Measurements from ENCODE around the gene B3GNT2.

The B3GNT2 gene

DNA sequence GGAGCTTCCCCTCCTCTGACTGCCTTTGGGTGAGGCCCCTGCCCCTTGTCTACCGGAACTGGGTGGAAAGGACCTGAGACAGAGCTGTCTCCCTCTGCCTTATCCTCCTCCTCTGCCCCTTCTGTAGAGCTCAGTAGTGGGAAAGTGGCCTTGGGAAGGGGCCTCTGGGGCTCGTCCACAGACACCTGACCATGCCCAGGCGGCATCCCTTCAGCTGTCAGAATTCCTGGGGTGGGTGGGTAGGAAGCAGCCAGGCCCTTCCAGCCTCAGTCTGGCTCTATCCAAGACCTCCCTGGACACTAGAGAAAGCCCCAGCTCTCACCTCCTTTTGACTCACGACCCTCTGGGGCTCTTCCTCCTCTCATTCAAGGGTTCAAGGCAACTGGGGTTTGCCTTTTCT, 35.6 kb downstream of the B3GNT2 start:
- no peak for TF ChIP-seq EZH2phosphoT487 (IDR thresholded peaks at IDR 0.05; ENCODE audit: low read length)
- TF ChIP-seq EZH2 (optimal IDR thresholded peaks at IDR 0.05; ENCODE audit: low read depth, low read length): no peak
- TF ChIP-seq, protein P1, sequence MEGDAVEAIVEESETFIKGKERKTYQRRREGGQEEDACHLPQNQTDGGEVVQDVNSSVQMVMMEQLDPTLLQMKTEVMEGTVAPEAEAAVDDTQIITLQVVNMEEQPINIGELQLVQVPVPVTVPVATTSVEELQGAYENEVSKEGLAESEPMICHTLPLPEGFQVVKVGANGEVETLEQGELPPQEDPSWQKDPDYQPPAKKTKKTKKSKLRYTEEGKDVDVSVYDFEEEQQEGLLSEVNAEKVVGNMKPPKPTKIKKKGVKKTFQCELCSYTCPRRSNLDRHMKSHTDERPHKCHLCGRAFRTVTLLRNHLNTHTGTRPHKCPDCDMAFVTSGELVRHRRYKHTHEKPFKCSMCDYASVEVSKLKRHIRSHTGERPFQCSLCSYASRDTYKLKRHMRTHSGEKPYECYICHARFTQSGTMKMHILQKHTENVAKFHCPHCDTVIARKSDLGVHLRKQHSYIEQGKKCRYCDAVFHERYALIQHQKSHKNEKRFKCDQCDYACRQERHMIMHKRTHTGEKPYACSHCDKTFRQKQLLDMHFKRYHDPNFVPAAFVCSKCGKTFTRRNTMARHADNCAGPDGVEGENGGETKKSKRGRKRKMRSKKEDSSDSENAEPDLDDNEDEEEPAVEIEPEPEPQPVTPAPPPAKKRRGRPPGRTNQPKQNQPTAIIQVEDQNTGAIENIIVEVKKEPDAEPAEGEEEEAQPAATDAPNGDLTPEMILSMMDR (IDR thresholded peaks at IDR 0.05; ENCODE audit: low read length): no peak
- Histone ChIP-seq H3K4me1 (ENCODE audit: low read length) (no peaks in the 10 kb centered on the region), H3F3A (ENCODE audit: insufficient read depth, low read length) (no peaks in the 10 kb centered on the region; the same call in 1 of the 2 replicates), H4K20me1 (ENCODE audit: insufficient read depth, low read length) (no peaks in the 10 kb centered on the region), H3K9ac (ENCODE audit: low read length) (no peak overlapping the region), H3K9me3 (replicated peaks; ENCODE audit: insufficient read depth, low read length) (no peaks in the 10 kb centered on the region), H3K4me2 (ENCODE audit: low read depth, low read length) (no peak overlapping the region), H3K4me3 (ENCODE audit: low read length) (no peak overlapping the region), H3K79me2 (ENCODE audit: low read length) (no peaks in the 10 kb centered on the region), H3K36me3 (replicated peaks; ENCODE audit: insufficient read depth, low read length) (no peaks in the 10 kb centered on the region), H3K27ac (ENCODE audit: low read length) (no peak overlapping the region), H3K9me2 (replicated peaks; ENCODE audit: insufficient read depth, low read length) (no peaks in the 10 kb centered on the region), H2AFZ (ENCODE audit: low read length) (no peak overlapping the region), H3K27me3 (replicated peaks; ENCODE audit: insufficient read depth, low read length) (no peaks in the 10 kb centered on the region)
- DNase-seq: no peak

GRCh38 chr2:62234755-62235655, 39.1 kb downstream of the B3GNT2 start:
- Histone ChIP-seq H3F3A (ENCODE audit: insufficient read depth, low read length) (no peaks in the 10 kb centered on the region; the same call in 1 of the 2 replicates), H3K9me2 (replicated peaks; ENCODE audit: insufficient read depth, low read length) (no peaks in the 10 kb centered on the region), H2AFZ (ENCODE audit: low read length) (no peak overlapping the region), H3K9me3 (replicated peaks; ENCODE audit: insufficient read depth, low read length) (no peaks in the 10 kb centered on the region), H3K4me1 (ENCODE audit: low read length) (no peaks in the 10 kb centered on the region), H3K36me3 (replicated peaks; ENCODE audit: insufficient read depth, low read length) (no peaks in the 10 kb centered on the region), H3K4me3 (ENCODE audit: low read length) (no peak overlapping the region), H3K79me2 (ENCODE audit: low read length) (no peaks in the 10 kb centered on the region), H3K27me3 (replicated peaks; ENCODE audit: insufficient read depth, low read length) (no peaks in the 10 kb centered on the region), H3K4me2 (ENCODE audit: low read depth, low read length) (no peak overlapping the region), H4K20me1 (ENCODE audit: insufficient read depth, low read length) (no peaks in the 10 kb centered on the region), H3K9ac (ENCODE audit: low read length) (no peak overlapping the region), H3K27ac (ENCODE audit: low read length) (no peak overlapping the region)
- DNase-seq: no peak
- TF ChIP-seq EZH2 (optimal IDR thresholded peaks at IDR 0.05; ENCODE audit: low read depth, low read length) (no peak), EZH2phosphoT487 (IDR thresholded peaks at IDR 0.05; ENCODE audit: low read length) (no peak)
- TF ChIP-seq, protein P1 (IDR thresholded peaks at IDR 0.05; ENCODE audit: low read length): no peak

- no peaks in the 10 kb centered on the region for H4K20me1 ChIP-seq (ENCODE audit: insufficient read depth, low read length)
- no peaks in the 10 kb centered on the region for H3K4me1 ChIP-seq (ENCODE audit: low read length)
- H3K36me3 ChIP-seq (replicated peaks; ENCODE audit: insufficient read depth, low read length): no peaks in the 10 kb centered on the region
- no peaks in the 10 kb centered on the region for H3K9me2 ChIP-seq (replicated peaks; ENCODE audit: insufficient read depth, low read length)
- H2AFZ ChIP-seq (ENCODE audit: low read length): no peak overlapping the region
- H3K4me2 ChIP-seq (ENCODE audit: low read depth, low read length): no peak overlapping the region
- DNase-seq: no peak
- H3K4me3 ChIP-seq (ENCODE audit: low read length): no peak overlapping the region
- H3F3A ChIP-seq (ENCODE audit: insufficient read depth, low read length): no peaks in the 10 kb centered on the region; the same call in 1 of the 2 replicates
- no peaks in the 10 kb centered on the region for H3K79me2 ChIP-seq (ENCODE audit: low read length)
- H3K9ac ChIP-seq (ENCODE audit: low read length): no peak overlapping the region
- TF ChIP-seq, protein P1 (IDR thresholded peaks at IDR 0.05; ENCODE audit: low read length): no peak
- no peak for TF ChIP-seq EZH2phosphoT487 (IDR thresholded peaks at IDR 0.05; ENCODE audit: low read length)
- no peak for TF ChIP-seq EZH2 (optimal IDR thresholded peaks at IDR 0.05; ENCODE audit: low read depth, low read length)
- H3K27ac ChIP-seq (ENCODE audit: low read length): no peak overlapping the region
- no peaks in the 10 kb centered on the region for H3K27me3 ChIP-seq (replicated peaks; ENCODE audit: insufficient read depth, low read length)
- no peaks in the 10 kb centered on the region for H3K9me3 ChIP-seq (replicated peaks; ENCODE audit: insufficient read depth, low read length)
These were observed 40.6 kb downstream of the B3GNT2 start for GRCh38 chr2:62236499-62236898.

Measured in MM.1S (cell line).